ENCODE measurements around the gene GATD1. TPM values are rescaled to one million over a fixed set of nuclear protein-coding genes. Genes with fewer than 3 reads are reported as not detected.

The GATD1 gene
- total RNA-seq, 1 donor from 2014 or later: 47.2 TPM

DNA sequence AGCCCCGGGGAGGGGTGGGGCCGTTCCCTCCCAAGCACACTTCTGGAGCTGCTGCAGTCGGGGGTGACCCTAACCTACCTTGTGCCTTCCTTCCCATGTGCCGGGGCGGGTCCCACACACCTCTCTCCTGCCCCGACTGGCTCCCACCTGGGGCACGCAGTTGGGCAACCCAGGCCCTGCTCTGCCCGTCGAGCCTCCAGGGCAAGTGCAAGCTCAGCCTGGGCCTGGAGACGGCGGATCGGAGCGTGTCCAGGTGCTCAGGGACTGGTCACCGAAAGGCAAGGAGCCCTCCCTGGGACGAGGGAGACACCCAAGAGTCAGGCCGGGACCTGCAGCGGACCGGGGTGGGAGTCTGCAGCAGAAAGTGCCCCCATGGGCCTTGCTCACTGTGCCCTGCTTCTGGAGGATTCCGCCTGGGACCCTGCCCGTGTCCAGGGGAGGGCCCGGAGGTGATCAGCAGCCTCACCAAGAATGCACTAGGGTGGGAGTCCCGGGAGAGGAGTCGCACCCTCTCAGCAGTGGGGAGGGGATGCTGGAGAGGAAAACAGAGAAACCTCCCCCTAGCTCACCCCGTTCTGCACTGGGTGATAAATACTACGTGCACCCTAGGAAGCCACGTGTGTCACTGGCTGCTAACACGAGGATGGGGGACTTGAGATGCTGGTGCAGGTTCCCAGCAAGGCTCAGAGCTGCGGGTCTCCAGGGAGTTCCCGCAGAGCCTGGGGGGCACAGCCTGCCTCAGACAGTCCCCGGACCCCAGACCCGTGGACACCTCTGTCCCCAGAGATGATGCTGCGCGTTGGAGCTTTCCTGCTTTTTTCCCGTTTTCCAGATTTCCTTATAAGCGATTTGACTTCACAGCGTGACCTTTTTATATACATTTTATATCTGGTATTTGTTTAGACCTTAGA, 5.2 kb upstream of the GATD1 start:
- no peak for DNase-seq (ENCODE audit: extremely low read depth, low read depth, low spot score)

DNA sequence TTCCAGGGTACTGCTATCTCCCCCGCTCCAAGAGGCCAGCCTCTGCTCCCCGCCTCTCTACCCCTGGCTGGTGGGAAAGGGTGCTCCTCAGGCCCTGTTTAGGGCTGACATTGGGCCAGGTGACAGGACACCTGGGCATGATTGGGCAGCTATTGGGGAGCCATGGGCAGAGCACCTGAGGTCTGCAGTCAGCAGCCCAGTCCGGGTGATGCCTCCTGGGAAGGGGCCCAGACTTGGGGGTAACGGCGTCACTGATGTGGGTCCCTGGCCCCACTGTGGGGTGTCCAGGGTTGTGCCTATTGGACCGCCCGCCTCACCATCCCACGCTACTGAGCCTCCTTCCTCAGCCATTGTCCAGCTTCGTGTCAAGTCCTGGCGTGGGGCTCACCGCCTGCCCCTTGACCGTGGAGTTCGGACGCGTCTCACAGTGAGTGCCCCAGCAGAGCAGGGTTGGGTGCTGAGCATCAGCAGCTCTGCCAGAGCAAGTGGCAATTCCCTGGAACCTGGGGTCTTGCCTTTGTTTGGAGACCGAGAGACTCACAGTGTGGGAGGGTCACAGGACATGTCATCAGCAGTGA, 2.8 kb upstream of the GATD1 start:
- DNase-seq (ENCODE audit: extremely low read depth, low read depth, low spot score): no peak

DNA sequence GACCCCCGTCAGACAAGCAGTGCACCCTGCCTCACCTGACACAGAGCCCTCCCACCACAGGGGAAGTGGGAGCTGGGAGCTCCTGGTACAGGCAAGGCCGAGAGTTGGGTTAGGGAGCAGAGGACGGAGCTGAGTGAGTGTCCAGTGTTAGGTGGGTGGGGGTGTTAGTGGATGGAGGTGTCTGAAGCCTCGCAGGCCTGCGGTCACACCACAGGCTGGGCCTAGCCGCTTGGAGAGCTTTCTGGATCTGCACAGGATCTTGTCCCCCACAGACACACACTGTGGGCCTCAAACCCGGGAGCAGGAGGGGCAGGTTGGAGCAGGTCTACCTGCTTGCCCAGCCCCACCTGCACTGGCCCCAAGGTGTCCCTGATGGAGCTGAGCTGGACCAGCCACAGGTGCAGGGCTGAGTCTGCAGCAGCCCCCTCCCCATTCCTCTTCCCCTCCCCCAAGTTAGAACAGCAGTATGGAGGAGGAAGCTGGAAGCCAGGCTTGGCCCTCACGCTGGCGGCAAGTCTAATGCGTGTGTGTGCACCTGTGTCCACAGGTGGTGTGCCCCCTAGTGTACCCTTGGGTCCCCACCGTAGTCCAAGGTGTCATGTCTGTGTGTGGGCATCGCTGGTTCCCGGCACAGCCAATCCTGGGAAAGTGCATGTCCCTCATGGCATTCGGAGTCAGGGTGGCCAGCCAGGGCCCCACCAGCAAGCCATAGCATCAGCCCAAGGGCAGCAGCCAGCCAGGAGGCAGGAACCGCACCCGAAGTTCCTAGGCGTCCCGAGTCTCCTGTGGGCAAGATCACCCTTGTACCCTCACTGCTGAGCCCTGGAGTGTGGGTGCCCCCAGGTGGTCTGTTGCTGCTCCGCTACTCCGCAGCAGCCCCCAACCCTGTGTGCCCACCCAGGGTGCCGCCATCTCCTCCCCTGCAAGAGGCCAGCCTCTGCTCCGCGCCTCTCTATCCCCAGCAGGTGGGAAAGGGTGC, 2.0 kb upstream of the GATD1 start:
- DNase-seq (ENCODE audit: extremely low read depth, low read depth, low spot score): no peak

DNA sequence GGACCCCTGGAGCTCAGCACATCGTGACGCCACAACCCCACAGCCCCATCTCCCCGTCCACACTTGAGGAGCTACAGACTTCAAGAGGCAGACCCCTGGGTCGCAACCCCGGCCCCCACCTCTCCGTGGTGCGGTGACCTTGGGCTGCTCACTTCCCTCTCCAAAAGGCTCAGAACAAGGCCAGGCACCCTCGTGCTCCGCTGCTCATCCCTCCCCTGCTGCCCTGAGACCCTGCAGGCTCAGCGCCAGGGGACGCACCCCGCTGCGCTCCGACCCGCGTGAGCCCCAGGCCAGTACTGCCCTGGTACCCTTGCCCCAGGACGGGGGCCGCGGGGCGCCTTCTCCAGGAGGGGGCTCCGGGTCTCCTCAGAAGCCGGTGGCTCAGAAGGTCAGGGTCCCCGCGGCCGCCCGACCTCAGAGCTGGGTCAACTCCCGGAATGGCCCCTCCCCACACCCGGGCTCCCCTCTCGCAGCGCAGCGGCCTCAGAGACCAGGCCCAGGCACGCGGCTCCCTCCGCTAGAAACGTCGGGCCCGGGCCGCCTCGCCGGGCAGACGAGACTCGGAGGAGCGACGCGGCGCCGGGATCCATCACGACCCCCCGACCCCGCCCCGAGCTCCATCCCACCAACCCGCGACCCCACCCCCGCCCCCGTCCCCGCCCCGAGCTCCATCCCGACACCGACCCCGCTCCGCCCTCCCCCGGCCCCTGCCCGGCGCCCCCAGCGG, 563 bp downstream of the GATD1 start:
- DNase-seq (ENCODE audit: extremely low read depth, low read depth, low spot score): no peak

DNA sequence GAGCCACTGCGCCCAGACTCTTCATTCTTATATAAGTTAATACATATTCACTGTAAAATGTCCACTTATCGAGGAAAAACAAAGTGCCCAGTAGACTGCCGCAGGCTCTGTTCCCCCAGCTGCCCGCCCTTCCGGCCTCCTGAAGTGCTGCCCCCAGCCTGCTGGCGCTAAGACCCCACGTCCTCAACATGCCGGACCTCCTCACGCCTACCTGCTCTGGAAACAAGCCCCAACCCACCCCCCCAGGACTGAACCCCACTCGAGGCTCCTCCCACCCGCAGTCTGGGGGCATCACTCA, 1.1 kb downstream of the GATD1 start:
- no peak for DNase-seq (ENCODE audit: extremely low read depth, low read depth, low spot score)

DNA sequence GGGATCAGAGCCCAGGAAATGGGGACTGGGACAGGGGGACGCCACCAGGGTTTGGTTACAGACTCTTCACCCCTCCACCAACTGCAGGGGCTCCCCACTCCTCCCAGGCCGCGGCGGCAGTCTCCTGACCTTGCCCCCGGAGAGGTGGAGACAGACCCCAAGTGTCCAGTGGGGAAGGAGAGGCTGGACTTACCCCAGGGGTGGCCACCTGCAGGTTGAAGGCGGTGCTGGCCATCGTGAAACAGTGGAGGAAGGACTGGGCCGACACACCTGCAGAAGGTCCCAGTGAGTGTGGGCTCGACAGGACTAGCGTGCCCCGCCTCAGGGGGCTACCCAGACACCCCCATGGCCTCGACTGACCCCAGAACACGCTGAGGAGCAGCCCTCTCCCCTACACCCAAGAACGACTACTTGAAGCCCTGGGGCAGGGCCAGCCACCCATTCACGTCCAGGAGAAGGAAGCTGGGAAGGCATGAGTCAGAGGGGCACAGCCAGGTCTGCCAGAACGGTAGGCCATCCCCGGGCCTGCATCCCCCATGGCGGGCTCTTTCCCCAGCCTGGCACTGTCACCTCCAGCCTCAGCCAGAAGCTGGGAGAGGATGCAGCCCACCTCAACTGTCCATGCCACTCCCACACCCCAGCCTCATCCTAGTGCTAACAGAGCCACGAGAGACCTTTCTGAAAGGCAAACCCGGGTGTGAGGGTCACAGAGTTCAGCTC, 2.3 kb downstream of the GATD1 start:
- no peak for DNase-seq (ENCODE audit: extremely low read depth, low read depth, low spot score)

DNA sequence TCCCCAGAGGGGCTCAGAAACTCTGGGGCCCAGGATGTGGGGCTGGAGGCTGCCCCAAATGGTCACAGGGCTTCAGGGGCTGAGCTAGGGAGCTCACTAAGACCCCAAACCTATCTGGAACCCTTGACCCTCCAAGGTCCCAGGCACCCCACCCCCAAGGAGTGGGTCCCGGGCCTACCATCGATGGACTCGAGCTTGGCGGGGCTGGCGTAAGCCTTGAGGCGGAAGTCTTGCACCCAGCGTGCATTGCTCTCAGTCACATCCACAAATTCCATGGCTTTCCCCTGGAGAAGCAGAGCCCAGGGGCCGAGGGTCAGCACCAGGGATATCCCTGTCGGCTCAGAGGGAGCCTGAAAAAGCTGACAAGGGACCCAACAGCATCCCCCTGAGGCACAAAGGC, 3.5 kb downstream of the GATD1 start:
- DNase-seq (ENCODE audit: extremely low read depth, low read depth, low spot score): no peak

DNA sequence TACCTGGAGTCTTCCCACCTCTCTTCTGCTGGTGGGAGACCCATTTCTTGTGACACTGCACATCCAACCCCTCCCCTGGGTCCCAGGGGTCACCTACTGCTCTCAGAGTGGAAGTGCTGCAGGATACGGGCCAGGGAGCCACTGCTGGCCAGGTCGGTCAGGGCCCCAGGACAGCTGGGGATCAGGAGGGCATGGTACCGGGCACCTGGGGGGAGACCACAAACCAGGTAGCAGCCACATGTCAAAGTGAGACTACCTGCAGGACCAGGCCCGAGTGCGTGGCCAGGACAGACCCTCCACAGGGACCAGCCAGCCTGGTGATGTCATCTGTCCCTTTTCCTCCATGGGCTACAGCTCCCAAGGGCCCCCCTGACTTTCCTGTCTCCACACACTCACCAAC, 3.9 kb downstream of the GATD1 start:
- no peak for DNase-seq (ENCODE audit: extremely low read depth, low read depth, low spot score)

DNA sequence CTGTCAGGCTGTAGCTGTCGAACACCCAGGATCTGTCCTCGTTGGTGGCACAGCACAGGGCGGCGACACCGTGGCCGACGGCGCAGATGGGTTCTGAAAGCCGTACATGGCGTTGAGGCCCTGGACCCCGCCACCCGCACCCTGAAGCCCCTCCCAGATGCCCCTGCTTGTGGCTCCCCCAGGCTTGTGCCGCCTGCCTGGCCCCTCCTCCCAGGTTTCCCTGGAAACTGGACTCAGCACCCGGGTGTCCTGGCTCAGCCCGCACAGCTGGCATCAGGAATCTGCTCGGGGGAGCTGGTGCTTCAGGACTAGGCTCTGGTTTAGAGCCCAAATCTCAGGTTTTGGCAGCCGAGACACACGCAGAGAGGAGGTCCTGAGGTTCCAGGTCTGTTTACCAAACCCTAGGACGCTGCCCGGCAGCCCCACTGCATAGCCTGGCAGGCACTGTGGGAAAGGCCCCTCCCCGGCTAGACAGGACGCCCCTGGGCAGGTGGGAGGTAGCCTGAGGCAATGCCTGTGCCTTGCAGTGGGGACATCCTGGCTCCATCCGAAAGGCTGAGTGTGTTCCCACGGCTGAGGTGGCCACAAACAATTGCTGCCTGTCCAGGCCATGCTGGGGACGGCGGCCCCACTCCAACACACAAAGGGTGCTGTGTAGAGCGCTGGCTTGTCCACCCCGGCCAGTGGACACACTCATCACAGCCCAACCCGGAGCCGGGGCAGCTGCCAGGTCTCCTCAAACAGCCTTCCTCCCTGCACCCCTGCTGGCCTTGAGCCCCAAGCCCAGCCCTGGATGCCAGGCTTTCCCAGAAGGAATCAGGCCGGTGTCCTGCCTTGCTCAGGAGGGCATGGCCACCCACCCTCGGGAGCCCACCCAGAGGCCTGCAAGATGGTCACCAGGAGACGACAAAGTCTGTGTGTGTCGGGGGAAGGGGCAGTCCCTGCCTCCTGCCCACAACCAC, 4.6 kb downstream of the GATD1 start:
- DNase-seq (ENCODE audit: extremely low read depth, low read depth, low spot score): no peak

DNA sequence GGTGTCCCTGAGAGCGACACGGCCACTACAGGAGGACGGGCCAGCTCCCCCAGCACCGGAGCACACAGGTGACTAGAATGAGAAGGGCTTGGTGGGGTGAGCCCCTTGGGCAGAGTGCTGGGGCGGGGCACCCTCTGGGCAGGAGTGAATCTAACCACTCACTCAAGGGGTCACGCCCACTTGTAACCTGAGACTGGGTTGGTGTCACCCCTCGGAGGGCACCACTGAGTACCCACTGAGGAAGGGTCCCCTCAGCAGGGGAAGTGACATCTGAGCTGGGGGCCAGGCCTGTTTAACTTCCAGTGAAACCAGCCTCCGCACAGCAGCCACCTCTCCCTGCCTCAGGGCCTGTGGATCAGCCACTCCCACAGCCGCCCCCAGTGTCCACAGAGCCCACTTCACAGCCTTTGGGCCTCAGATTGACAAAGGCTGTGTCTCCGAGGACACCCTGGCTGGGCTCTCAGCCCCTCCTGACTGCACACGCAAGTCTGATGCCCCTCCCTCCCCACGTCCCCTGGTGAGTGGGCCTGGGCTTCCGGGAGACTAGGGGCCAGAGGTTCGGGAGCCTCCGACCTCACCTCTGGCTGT, 5.6 kb downstream of the GATD1 start:
- DNase-seq (ENCODE audit: extremely low read depth, low read depth, low spot score): no peak

DNA sequence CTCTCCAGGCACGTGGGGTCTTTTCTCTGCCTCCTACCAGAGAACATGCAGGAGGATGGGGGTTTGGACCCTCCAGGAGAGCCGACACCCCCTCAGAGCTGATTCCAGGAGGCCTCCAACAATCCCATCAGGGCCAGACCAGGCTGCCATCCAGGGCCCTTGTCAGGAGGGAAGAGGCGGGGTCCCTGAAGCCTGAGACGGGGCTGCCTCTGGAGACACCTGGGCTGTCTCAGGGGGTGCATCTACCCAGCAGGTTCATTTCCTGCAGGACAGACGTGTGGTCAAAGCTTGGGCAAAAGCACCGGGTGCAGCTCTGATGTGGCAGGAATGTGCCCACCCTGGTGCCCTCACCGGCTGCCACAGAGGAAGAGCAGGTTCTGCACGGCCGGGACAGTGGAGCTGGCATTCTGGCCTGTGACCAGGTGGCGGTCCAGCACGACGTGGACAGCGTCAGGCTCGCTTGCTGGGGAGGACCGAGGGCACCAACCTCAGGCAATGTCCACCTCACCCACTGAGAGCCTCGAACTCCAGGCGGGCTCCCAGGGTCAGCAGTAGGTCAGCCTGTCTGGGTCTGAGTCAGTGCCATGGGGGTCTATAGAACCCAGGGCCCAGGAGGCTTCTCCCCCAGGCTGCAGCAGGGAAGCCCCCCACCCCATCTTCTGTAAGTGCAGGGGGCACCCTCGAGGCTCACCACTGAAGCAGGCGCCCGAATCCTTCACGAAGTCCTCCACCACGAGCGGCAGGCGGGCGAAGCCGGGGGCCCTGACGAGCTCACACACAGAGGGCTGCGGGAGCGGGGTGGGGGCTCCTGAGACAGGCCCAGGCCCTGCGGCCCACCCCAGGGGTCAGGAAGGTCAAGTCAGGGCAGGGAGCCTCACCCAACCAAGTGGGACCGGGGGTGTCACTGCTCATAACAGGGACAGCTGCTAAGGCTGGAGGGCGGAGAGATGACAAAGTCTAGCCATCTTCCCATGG, 6.4 kb downstream of the GATD1 start:
- DNase-seq (ENCODE audit: extremely low read depth, low read depth, low spot score): no peak

DNA sequence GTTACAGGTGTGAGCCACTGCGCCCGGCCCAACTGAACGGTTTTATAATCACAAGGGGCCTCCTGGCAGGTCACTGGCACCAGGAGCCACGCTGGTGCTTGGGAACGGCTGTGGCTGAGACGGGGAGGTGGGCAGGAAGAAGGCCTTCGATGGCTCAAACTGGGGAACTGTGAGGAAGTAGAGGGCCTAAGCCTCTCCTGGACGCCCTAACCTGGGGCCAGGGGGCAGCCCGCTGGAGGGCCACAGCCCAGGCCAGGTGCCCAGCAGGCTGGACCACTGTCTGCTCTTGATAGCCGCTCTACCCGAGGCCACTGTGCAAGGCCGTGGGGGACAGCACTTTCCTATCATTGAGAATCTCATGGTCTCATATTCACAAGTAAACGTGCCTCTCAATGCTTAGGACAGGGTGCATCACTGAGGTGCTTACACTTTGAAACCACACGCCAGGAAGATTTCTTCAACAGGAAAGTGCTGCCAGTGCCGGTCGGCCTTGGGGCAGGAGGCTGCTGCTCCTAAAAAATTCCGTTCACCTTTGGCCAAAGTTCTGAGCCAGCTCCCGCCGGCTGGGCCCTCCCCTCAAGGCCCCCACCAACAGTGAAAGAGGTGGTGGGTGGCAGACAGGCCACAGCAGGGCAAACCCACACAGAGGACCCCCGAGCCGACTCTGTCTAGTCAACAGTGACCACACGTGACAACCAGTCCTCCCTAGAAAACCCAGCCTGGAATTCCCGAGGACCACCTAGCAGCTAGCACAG, 7.2 kb downstream of the GATD1 start:
- DNase-seq (ENCODE audit: extremely low read depth, low read depth, low spot score): no peak

DNA sequence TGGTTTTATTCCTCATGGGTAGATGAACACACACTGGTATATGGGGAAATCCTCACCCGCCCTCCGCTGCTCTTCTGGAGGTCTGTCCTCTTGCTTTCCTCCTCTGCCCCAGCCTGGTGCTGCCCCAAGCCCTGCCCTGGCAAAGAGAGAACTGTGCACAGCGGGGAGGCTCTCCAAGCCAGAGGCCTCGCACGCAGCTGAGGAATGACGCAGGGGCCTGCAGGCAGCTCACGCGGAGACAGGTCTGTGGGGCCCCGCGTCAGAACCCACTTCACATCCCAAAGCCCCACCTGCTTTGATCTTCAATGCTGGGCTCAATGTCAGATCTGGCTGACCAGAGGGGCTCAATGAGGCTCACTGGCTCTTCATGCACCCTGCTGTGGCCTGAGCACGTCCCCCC, 10.0 kb downstream of the GATD1 start:
- DNase-seq (ENCODE audit: extremely low read depth, low read depth, low spot score): no peak

DNA sequence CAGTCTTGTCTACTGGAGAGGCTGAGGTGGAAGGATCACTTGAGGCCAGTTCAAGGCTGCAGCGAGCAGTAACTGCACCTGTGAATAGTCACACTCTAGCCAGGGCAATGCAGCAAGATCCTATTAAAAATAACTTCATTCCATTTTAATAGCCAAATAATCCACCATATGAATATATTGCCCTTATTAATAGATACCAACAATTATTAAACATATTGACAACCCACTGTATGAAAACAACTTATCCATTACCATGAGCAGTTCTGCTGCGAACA, 10.4 kb downstream of the GATD1 start:
- DNase-seq (ENCODE audit: extremely low read depth, low read depth, low spot score): no peak

DNA sequence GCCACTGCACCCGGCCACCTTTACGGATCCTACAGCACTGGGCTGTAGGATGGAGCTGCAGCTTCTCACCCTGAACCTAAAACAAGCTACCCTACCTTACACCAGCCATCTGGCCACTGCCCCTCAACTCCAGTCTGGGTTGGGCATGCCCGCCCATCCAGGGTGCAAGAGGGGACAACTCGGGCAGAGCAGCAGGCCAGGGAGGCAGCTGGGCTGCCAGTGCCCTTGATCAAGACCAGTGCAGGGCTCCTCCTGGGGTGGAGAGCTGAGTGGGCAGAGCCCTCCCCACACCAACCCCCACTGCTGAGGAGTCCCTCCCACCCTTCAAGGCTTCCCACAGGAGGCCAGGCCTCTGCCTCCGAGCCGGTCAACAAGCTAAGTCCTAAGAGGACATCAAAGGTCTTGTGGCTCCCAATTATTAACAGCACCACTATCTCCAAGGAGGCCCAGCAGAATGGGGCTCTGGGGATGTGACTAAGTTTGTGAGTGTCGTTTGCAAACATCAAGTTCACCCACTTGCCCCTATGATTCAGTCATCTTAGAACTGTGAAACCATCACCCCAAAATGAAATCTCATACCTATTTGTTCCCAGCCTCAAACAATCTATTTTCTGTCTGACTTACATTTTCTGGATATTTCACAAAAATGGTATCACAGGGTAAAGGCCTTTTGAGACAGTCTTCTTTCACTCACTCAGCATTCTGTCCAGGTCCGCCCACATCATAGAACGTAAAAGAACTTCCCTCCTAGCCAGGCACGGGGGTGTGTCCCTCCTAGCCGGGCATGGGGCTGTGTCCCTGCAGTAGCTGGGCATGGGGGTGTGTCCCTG, 11.0 kb downstream of the GATD1 start:
- no peak for DNase-seq (ENCODE audit: extremely low read depth, low read depth, low spot score)

DNA sequence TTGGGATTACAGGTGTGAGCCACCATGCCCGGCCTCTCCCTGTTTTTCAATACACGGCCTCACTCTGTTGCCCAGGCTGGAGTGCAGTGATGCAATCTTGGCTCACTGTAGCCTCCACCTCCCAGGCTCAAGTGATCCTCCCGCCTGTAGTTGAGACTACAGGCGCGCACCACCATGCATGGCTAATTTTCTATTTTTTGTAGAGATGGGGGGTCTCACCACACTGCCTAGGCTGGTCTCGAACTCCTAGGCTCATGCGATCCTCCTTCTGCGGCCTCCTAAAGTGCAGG, 11.5 kb downstream of the GATD1 start:
- DNase-seq (ENCODE audit: extremely low read depth, low read depth, low spot score): no peak
